GM23338 (cell line): ENCODE measurements around the gene BIN1. TPM values are rescaled to one million over a fixed set of nuclear protein-coding genes. Genes with fewer than 3 reads are reported as not detected.

ENCODE experiments used
- ATAC-seq: fragments of 200-7000 bp; cut with Tn5 transposase; 3 replicates; pipeline ENCODE4 v1.9.1; 2020
- DNase-seq: peaks from one replicate; pipeline ENCODE4 v3.0.0-alpha.2; 2015; ENCODE audit warnings: low spot score
- H2AFZ ChIP-seq: fragments of 200-600 bp; sonication (generic); 2 replicates; pipeline ENCODE4 v1.8.0; 2016; ENCODE audit warnings: antibody characterized with exemption, mild to moderate bottlenecking, moderate library complexity
- H3F3A ChIP-seq: fragments of 200-600 bp; sonication (generic); replicated peaks from 2 replicates; pipeline ENCODE4 v1.8.0; 2017; ENCODE audit warnings: antibody characterized with exemption, mixed run types, low read depth
- H3K27ac ChIP-seq: fragments of 200-600 bp; sonication (generic); 2 replicates; pipeline ENCODE4 v1.6.1; 2016; ENCODE audit warnings: low read depth
- H3K27me3 ChIP-seq: fragments of 200-600 bp; sonication (generic); 2 replicates; pipeline ENCODE4 v1.8.0; 2016; ENCODE audit warnings: mild to moderate bottlenecking, mixed run types, moderate library complexity; ENCODE audit not compliant: insufficient read depth
- H3K36me3 ChIP-seq: fragments of 200-600 bp; sonication (generic); 2 replicates; pipeline ENCODE4 v1.8.0; 2016; ENCODE audit warnings: mild to moderate bottlenecking; ENCODE audit not compliant: insufficient read depth
- H3K4me1 ChIP-seq: fragments of 200-600 bp; sonication (generic); 2 replicates; pipeline ENCODE4 v1.8.0; 2016; ENCODE audit warnings: mild to moderate bottlenecking, moderate library complexity; ENCODE audit not compliant: insufficient read depth
- H3K4me2 ChIP-seq: fragments of 200-600 bp; sonication (generic); 2 replicates; pipeline ENCODE4 v1.7.1; 2017; ENCODE audit warnings: mixed run types
- H3K4me3 ChIP-seq: fragments of 200-600 bp; sonication (generic); 2 replicates; pipeline ENCODE4 v1.6.1; 2016; ENCODE audit warnings: mixed run types
- H3K79me2 ChIP-seq: fragments of 200-600 bp; sonication (generic); replicated peaks from 2 replicates; pipeline ENCODE4 v1.8.0; 2017; ENCODE audit warnings: mild to moderate bottlenecking; ENCODE audit not compliant: insufficient read depth
- H3K9me2 ChIP-seq: fragments of 200-600 bp; sonication (generic); 2 replicates; pipeline ENCODE4 v1.8.0; 2017; ENCODE audit not compliant: insufficient read depth
- H4K20me1 ChIP-seq: fragments of 200-600 bp; sonication (generic); replicated peaks from 2 replicates; pipeline ENCODE4 v1.8.0; 2017; ENCODE audit warnings: mild to moderate bottlenecking; ENCODE audit not compliant: insufficient read depth
- H3K27ac Mint-ChIP-seq: 2 replicates; pipeline ENCODE4 v1.8.0; 2020; ENCODE audit warnings: inconsistent platforms, mild to moderate bottlenecking, moderate library complexity, mixed read lengths
- H3K27me3 Mint-ChIP-seq: 3 replicates; pipeline ENCODE4 v1.8.0; 2022; ENCODE audit warnings: low read depth, mild to moderate bottlenecking, moderate library complexity, mixed read lengths, inconsistent platforms; ENCODE audit not compliant: insufficient read depth, poor library complexity
- H3K36me3 Mint-ChIP-seq: 3 replicates; pipeline ENCODE4 v1.8.0; 2021; ENCODE audit warnings: low read depth, mild to moderate bottlenecking, inconsistent platforms, moderate library complexity, mixed read lengths
- H3K4me1 Mint-ChIP-seq: 3 replicates; pipeline ENCODE4 v1.8.0; 2020; ENCODE audit warnings: mild to moderate bottlenecking, inconsistent platforms, mixed read lengths
- H3K4me3 Mint-ChIP-seq: 3 replicates; pipeline ENCODE4 v1.8.0; 2021; ENCODE audit warnings: moderate library complexity, mild to moderate bottlenecking, inconsistent platforms, mixed read lengths
- H3K9me3 Mint-ChIP-seq: 3 replicates; pipeline ENCODE4 v1.8.0; 2020; ENCODE audit warnings: moderate library complexity, mild to moderate bottlenecking, inconsistent platforms, mixed read lengths
- CREB1 ChIP-seq: fragments of 250-450 bp; sonication (Bioruptor Pico); IDR thresholded peaks from 2 replicates; pipeline ENCODE4 v1.5.0; 2020; ENCODE audit warnings: low read depth, mild to moderate bottlenecking, moderate library complexity
- EZH2 ChIP-seq: fragments of 200-600 bp; sonication (generic); IDR thresholded peaks from one replicate; pipeline ENCODE4 v1.8.0; 2017; ENCODE audit warnings: antibody characterized with exemption, mild to moderate bottlenecking, low read depth; ENCODE audit not compliant: unreplicated experiment
- EZH2phosphoT487 ChIP-seq: fragments of 200-600 bp; sonication (generic); IDR thresholded peaks from one replicate; pipeline ENCODE4 v1.8.1; 2018; ENCODE audit warnings: antibody characterized with exemption; ENCODE audit not compliant: unreplicated experiment
- JUNB ChIP-seq: IDR thresholded peaks from one replicate; pipeline ENCODE4 v1.6.1; 2016; ENCODE audit warnings: antibody characterized with exemption; ENCODE audit not compliant: unreplicated experiment
- NANOG ChIP-seq: IDR thresholded peaks from 2 replicates; pipeline ENCODE4 v1.6.1; 2016; ENCODE audit warnings: antibody characterized with exemption, borderline replicate concordance
- POLR2AphosphoS5 ChIP-seq: IDR thresholded peaks from 2 replicates; pipeline ENCODE4 v1.6.1; 2016; ENCODE audit warnings: antibody characterized with exemption, low read depth
- STAT1 ChIP-seq: IDR thresholded peaks from one replicate; pipeline ENCODE4 v1.6.1; 2016; ENCODE audit warnings: antibody characterized with exemption; ENCODE audit not compliant: unreplicated experiment
- ZNF114 ChIP-seq: fragments of 250-450 bp; sonication (Bioruptor Pico); IDR thresholded peaks from 2 replicates; pipeline ENCODE4 v1.5.0; 2020; ENCODE audit warnings: mild to moderate bottlenecking, moderate library complexity
- ZNF331 ChIP-seq: fragments of 250-450 bp; sonication (Bioruptor Pico); IDR thresholded peaks from 2 replicates; pipeline ENCODE4 v1.5.0; 2020; ENCODE audit warnings: low read depth, mild to moderate bottlenecking, moderate library complexity
- polyA plus RNA-seq: library from polyadenylated mRNA; unstranded; fragments of >200 nt; fragmentation: Nextera tagmentation; extraction: Ambion mirVana; gene quantifications from 2 replicates; pipeline ENCODE4 v1.2.1, GENCODE V29; 2016
- total RNA-seq: library from RNA; depleted of rRNA; stranded (reverse); fragments of >200 nt; shearing (Covaris generic); gene quantifications from 2 replicates; pipeline ENCODE4 v1.2.3, GENCODE V29; 2014
- TF ChIP-seq, protein P1 (sequence below), 2 experiments: fragments of 200-600 bp in 1 of 2; sonication (generic) in 1 of 2; conservative IDR thresholded peaks; 2 replicates each; pipeline versions ENCODE4 v1.5.1 to v1.6.1; 2016 to 2017; ENCODE audit warnings: antibody characterized with exemption in 2 of 2, low read depth in 2 of 2, mild to moderate bottlenecking in 2 of 2, moderate library complexity in 1 of 2
- TF ChIP-seq, protein P2 (sequence below): IDR thresholded peaks from one replicate; pipeline ENCODE4 v1.6.1; 2018; ENCODE audit warnings: antibody characterized with exemption; ENCODE audit not compliant: unreplicated experiment
- TF ChIP-seq, protein P3 (sequence below): fragments of 250-450 bp; sonication (Bioruptor Pico); IDR thresholded peaks from 2 replicates; pipeline ENCODE4 v1.5.0; 2020; ENCODE audit warnings: mild to moderate bottlenecking, moderate library complexity

The BIN1 gene
- total and polyA plus RNA-seq, 2 experiments from 2014 or later = 30.1 to 56.4 TPM

DNA sequence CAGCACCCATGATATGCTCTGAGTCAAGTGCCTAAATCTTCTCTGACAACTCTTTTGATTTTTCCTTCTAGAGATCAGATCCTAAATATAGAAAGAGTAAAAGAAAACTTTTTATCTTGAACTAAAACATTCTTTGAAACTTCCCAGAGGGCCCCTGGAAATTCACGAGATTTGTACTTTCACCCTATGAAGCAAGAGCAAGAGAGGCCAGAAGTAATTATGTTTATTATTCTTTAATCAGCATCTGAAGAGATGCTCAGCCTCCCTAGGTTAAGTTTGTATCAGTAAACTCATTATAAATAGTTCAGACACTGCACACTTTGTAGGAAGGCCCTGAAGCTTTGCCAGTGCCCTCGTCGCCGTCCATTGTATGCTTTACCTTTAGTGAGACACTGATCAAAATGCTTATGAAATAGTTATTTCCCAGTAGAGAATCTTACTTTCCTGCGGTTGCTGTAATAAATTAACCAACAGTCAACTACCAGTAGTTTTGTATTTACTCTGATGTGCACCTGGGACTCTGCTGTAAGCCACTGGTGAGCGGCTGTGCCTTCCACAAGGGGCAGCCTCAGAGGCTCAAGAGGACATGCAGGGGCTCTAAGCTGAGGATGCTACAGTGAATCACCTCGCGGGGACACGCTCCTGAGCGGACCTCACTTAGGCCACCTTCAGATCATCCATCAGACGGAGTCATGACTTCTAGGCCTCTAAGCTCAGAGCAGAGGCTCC lies 71.9 kb downstream of the BIN1 start (continued):
- TF ChIP-seq, protein P1, sequence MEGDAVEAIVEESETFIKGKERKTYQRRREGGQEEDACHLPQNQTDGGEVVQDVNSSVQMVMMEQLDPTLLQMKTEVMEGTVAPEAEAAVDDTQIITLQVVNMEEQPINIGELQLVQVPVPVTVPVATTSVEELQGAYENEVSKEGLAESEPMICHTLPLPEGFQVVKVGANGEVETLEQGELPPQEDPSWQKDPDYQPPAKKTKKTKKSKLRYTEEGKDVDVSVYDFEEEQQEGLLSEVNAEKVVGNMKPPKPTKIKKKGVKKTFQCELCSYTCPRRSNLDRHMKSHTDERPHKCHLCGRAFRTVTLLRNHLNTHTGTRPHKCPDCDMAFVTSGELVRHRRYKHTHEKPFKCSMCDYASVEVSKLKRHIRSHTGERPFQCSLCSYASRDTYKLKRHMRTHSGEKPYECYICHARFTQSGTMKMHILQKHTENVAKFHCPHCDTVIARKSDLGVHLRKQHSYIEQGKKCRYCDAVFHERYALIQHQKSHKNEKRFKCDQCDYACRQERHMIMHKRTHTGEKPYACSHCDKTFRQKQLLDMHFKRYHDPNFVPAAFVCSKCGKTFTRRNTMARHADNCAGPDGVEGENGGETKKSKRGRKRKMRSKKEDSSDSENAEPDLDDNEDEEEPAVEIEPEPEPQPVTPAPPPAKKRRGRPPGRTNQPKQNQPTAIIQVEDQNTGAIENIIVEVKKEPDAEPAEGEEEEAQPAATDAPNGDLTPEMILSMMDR (conservative IDR thresholded peaks at IDR 0.05; ENCODE audit: low read depth in 2 of 2) = peak in 1 of 2 experiments; percentile 10; a peak in 1 of 4 replicates
- TF ChIP-seq JUNB = no peak
- TF ChIP-seq ZNF114 (CRISPR knock-in tag) = no peak

DNA sequence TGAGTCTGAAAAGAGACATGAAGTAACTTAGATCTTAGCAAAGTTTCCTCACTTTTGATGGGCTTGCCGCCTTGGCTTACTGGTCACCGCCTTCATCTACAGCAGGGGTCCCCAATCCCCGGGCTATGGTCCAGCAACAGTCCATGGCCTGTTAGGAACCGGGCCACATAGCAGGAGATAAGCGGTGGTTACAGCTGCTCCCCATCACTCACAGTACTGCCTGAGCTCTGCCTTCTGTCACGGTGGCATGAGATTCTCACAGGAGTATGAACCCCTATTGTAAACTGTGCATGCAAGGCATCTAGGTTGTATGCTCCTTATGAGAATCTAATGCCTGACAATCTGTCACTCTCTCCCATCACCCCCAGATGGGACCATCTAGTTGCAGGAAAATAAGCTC lies 72.9 kb downstream of the BIN1 start:
- H3K4me1 Mint-ChIP-seq = no peaks in the 10 kb centered on the region
- TF ChIP-seq JUNB (no peak), STAT1 (no peak), CREB1 (no peak), ZNF331 (no peak), EZH2 (no peak), ZNF114 (CRISPR knock-in tag) (no peak), EZH2phosphoT487 (no peak), POLR2AphosphoS5 (no peak), NANOG (no peak)
- TF ChIP-seq, protein P2, sequence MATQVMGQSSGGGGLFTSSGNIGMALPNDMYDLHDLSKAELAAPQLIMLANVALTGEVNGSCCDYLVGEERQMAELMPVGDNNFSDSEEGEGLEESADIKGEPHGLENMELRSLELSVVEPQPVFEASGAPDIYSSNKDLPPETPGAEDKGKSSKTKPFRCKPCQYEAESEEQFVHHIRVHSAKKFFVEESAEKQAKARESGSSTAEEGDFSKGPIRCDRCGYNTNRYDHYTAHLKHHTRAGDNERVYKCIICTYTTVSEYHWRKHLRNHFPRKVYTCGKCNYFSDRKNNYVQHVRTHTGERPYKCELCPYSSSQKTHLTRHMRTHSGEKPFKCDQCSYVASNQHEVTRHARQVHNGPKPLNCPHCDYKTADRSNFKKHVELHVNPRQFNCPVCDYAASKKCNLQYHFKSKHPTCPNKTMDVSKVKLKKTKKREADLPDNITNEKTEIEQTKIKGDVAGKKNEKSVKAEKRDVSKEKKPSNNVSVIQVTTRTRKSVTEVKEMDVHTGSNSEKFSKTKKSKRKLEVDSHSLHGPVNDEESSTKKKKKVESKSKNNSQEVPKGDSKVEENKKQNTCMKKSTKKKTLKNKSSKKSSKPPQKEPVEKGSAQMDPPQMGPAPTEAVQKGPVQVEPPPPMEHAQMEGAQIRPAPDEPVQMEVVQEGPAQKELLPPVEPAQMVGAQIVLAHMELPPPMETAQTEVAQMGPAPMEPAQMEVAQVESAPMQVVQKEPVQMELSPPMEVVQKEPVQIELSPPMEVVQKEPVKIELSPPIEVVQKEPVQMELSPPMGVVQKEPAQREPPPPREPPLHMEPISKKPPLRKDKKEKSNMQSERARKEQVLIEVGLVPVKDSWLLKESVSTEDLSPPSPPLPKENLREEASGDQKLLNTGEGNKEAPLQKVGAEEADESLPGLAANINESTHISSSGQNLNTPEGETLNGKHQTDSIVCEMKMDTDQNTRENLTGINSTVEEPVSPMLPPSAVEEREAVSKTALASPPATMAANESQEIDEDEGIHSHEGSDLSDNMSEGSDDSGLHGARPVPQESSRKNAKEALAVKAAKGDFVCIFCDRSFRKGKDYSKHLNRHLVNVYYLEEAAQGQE = no peak
- TF ChIP-seq, protein P3, sequence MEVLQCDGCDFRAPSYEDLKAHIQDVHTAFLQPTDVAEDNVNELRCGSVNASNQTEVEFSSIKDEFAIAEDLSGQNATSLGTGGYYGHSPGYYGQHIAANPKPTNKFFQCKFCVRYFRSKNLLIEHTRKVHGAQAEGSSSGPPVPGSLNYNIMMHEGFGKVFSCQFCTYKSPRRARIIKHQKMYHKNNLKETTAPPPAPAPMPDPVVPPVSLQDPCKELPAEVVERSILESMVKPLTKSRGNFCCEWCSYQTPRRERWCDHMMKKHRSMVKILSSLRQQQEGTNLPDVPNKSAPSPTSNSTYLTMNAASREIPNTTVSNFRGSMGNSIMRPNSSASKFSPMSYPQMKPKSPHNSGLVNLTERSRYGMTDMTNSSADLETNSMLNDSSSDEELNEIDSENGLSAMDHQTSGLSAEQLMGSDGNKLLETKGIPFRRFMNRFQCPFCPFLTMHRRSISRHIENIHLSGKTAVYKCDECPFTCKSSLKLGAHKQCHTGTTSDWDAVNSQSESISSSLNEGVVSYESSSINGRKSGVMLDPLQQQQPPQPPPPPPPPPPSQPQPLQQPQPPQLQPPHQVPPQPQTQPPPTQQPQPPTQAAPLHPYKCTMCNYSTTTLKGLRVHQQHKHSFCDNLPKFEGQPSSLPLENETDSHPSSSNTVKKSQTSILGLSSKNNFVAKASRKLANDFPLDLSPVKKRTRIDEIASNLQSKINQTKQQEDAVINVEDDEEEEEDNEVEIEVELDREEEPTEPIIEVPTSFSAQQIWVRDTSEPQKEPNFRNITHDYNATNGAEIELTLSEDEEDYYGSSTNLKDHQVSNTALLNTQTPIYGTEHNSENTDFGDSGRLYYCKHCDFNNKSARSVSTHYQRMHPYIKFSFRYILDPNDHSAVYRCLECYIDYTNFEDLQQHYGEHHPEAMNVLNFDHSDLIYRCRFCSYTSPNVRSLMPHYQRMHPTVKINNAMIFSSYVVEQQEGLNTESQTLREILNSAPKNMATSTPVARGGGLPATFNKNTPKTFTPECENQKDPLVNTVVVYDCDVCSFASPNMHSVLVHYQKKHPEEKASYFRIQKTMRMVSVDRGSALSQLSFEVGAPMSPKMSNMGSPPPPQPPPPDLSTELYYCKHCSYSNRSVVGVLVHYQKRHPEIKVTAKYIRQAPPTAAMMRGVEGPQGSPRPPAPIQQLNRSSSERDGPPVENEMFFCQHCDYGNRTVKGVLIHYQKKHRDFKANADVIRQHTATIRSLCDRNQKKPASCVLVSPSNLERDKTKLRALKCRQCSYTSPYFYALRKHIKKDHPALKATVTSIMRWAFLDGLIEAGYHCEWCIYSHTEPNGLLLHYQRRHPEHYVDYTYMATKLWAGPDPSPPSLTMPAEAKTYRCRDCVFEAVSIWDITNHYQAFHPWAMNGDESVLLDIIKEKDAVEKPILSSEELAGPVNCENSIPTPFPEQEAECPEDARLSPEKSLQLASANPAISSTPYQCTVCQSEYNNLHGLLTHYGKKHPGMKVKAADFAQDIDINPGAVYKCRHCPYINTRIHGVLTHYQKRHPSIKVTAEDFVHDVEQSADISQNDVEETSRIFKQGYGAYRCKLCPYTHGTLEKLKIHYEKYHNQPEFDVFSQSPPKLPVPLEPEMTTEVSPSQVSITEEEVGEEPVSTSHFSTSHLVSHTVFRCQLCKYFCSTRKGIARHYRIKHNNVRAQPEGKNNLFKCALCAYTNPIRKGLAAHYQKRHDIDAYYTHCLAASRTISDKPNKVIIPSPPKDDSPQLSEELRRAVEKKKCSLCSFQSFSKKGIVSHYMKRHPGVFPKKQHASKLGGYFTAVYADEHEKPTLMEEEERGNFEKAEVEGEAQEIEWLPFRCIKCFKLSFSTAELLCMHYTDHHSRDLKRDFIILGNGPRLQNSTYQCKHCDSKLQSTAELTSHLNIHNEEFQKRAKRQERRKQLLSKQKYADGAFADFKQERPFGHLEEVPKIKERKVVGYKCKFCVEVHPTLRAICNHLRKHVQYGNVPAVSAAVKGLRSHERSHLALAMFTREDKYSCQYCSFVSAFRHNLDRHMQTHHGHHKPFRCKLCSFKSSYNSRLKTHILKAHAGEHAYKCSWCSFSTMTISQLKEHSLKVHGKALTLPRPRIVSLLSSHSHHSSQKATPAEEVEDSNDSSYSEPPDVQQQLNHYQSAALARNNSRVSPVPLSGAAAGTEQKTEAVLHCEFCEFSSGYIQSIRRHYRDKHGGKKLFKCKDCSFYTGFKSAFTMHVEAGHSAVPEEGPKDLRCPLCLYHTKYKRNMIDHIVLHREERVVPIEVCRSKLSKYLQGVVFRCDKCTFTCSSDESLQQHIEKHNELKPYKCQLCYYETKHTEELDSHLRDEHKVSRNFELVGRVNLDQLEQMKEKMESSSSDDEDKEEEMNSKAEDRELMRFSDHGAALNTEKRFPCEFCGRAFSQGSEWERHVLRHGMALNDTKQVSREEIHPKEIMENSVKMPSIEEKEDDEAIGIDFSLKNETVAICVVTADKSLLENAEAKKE = no peak

More for the DNA sequence above, 72.9 kb downstream of the BIN1 start:
- Mint-ChIP-seq H3K27ac (no peak overlapping the region), H3K4me3 (no peak overlapping the region), H3K9me3 (no peaks in the 10 kb centered on the region), H3K36me3 (no peaks in the 10 kb centered on the region), H3K27me3 (peaks cover 4% of the 10 kb centered on the region)
- no peak overlapping the region for H3K4me3 ChIP-seq
- no peaks in the 10 kb centered on the region for H3F3A ChIP-seq
- H3K27me3 ChIP-seq = no peaks in the 10 kb centered on the region
- no peak overlapping the region for H3K27ac ChIP-seq
- no peaks in the 10 kb centered on the region for H4K20me1 ChIP-seq
- no peaks in the 10 kb centered on the region for H3K4me1 ChIP-seq
- H3K79me2 ChIP-seq = no peaks in the 10 kb centered on the region
- H3K4me2 ChIP-seq = no peak overlapping the region
- H3K36me3 ChIP-seq = no peaks in the 10 kb centered on the region
- DNase-seq = no peak
- no peaks in the 10 kb centered on the region for H3K9me2 ChIP-seq
- ATAC-seq = no peak
- H2AFZ ChIP-seq = no peak overlapping the region
